GM18508 (cell line): ENCODE data around the gene SBF2.
"Not testable (repeated sequence)": the region's sequence is repeated elsewhere in the genome, so short reads cannot be mapped to it uniquely, and the experiment has no call there.

ENCODE experiments used
- ATAC-seq: cut with Tn5 transposase; IDR thresholded peaks from one replicate; pipeline ENCODE4 v1.9.1; 2021; ENCODE audit warnings: moderate number of reproducible peaks; ENCODE audit not compliant: insufficient read depth, unreplicated experiment

SBF2 gene

DNA sequence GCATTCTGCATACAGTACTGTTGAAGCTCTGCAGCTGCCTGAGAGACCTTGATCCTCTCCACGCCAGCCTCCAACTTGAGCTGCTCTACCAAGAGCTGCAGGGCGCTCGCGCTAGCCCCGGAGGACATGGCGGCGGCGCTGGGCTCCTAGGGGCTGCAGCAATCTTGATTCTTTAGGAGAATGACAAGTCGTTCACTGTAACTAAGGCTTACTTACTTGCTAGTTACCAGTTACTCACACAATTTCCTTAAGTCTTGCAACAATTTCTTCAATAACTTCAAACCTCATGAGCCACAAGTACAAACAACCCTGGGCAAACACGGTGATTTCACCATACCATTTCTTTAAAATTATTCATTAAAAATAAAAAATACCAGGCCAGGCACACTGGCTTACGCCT is 21.9 kb downstream of the SBF2 start:
- ATAC-seq, result no peak

DNA sequence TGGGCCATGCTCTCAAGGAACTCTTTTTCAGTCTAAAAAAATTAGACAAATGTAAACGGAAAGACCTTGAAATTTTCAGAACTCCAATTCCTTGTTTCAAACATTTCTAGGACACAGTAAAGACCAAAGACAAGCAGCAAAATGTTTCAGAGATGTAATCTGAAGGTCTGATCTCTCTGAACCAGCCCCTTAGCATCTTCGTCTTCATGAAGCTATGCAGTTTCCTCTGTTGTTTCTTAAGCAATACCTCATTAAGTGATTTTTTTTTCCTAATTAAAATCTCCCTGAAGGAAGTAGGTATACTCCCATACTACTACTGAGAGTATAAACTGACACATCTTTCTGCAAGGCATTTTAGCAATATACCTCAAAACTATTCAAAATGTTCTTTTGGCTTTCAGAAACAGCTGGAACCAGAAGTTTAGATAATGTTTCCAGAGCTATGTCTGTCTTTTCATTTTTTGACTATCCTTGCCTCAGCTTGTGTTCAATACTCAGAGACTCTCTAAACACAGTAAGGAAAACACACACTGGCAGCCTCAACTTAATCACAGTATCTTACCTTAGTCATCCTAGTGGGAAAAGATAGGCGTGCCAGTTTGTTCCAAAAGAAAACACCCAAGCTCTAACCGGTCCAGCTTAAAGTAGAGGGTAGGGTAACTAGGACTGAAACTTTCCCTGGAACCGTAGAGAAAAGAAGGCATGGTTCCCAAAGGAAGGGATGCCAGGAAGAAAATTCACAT is 25.1 kb downstream of the SBF2 start:
- ATAC-seq, result no peak

DNA sequence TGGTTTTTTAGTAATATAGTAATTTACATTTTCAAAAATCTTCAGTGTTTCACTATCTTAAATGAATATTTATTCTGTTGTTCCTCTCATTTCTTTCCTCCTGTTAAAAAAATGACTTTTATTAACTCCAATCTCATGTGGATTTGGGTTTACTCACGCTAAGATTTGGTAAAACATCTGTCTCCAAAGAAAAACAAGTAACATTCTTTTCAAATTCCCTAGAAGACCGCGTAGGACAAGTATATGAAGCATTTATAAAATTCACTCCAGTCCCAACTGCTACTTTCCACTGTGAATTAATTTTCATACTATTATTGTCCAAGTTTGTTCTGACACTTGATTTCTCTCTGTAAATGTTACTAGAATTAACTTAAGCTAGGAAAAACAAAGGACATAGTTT is 26.2 kb downstream of the SBF2 start:
- no peak for ATAC-seq

DNA sequence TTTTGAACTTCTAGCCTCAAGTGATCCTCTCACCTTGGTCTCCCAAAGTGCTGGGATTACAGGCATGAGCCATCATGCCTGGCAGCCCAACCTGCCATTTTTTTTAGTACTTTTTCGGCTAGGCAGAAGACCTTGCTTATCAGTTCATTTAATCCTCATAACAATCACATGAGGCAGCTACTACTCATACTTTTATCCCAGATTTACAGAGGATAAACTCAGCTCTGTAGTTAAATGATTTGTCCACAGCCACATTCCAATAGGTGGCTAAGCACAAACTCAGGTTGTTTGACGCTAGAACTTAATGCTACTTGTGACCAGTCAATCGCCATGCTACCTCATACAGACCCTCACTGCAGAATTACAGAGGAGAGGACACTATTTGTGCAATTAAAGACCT is 28.1 kb downstream of the SBF2 start:
- no peak for ATAC-seq

DNA sequence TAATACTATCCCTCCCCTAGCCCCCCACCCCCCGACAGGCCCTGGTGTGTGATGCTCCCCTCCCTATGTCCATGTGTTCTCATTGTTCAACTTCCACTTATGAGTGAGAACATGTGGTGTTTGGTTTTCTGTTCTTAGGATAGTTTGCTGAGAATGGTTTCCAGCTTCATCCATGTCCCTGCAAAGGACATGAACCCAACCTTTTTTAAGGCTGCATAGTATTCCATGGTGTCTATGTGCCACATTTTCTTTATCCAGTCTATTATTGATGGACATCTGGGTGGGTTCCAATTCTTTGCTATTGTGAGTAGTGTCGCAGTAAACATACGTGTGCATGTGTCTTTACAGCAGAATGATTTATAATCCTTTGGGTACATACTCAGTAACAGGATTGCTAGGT is 29.3 kb downstream of the SBF2 start:
- ATAC-seq, result not testable (repeated sequence)

DNA sequence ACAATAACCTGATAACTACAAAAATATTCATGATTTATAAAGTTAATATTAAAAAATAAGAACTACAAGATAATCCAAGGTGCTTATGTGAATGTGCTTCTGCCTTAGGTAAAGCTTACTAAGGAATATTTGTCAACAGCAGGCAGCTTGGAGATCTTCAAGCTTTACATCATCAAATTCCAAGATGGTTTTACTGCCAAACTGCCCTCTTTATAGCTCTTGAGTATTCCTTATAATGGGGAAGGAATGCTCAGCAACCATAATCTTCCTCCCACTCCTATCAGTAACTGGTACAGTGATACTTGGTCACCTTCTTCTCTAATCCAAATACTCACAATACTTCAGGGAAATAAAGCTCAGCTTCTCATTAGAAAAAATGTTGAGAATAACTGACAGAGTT is 30.1 kb downstream of the SBF2 start:
- no peak for ATAC-seq

DNA sequence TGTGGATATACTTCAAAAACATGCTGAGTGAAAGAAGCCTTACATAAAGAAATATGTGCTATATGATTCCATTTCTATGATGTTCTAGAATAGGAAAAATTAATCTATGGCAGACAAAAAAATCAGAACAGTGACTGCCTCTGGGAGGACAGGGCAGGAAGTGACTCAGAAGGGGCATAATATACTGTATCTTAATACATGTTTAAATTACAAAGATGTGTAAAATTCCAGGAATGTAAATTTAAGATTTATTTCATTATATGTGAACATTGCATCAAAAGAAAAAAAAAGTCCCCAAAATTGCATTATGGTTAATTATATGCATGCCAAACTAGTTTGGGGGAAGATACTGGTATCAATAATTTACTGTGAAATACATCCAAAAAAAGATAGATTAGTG is 32.2 kb downstream of the SBF2 start:
- no peak for ATAC-seq

DNA sequence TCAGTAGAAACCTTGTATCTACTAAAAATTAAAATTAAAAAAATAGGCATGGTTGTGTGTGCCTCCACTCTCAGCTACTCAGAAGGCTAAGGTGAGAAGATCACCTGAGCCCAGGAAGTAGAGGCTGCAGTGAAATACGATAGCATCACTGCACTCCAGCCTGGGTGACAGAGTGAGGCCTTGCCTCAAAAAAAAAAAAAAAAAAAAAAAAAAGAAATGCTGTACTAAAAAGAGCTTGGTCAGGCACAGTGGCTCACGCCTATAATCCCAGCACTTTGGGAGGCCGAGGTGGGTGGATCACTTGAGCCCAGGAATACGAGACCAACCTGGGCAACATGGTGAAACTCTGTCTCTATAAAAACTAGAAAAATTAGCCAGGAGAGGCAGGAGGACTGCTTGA is 36.5 kb downstream of the SBF2 start:
- ATAC-seq, result no peak

DNA sequence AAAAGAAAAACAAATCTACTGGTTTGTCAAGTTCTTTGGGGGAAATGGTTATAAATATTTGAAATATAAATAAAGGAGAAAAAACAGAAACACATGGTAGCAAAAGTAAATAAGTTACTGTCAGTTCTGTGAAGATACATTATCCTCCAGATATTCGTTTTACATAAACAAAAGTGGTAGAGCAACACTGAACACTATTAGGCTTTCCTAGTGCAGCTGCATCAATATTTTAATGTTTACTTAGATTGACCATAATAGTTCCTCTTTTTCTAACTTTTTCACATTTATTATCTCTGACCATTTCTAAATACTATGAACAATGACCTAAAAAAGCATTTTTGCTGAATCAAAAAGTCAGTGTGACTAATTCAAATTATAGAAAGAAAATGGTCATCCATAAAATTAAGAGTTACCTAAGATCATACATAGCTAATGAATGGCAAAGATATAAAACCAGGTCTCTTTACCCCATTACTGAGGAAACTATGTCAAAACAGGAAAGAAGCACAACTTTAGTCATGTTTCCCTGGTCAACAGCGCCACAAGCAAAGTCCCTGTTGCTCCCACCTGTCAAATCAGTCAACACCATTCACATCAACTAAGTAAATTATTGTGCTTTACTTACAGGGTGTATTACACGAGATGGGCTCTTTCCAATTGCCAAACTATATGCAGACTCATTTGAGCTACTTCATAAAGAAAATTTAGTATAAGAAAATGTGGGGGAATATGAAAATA is 38.5 kb downstream of the SBF2 start:
- ATAC-seq, result no peak

DNA sequence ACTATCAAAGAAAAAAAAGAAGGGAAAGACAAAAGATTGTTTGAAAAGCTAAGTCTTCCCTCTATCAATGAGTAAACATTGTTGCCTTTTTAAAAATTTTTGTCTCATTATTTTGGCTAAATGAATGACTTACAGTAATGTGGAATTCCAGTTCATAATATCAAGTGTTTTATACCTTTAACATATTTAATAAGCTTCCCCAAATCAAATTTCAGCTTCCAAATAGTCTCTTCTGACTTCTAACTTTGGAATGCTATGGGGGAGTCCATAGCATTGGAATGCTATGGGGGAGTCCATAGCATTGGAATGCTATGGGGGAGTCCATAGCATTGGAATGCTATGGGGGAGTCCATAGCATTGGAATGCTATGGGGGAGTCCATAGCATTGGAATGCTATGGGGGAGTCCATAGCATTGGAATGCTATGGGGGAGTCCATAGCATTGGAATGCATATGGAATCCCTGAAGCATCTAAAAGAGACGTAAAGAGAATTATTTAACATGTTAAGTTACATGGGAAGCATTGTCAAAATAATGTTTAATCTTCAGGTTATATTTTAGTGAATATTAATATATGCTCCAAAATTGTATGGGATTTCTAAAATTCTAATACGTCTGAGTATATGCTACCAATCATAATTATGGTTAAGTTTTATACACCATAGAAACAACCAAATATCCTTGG is 44.4 kb downstream of the SBF2 start:
- not testable (repeated sequence) for ATAC-seq

DNA sequence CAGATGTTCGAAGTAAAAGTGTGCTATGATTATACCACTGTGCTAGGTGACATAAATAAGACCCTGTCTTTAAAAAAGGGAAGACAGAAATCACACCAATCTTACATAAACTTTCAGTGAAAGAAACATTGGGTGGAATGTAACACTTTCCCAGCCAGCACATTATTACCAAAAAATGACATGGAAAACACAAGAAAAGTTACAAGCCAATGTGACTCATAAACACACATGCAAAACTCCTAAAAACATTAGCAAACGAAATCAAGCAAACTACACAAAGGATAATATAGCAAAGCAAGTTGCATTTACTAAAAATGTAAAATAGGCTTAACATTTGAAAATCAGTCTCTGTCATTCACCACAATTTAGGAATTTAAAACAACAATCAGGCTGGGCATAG is 47.0 kb downstream of the SBF2 start:
- no peak for ATAC-seq

DNA sequence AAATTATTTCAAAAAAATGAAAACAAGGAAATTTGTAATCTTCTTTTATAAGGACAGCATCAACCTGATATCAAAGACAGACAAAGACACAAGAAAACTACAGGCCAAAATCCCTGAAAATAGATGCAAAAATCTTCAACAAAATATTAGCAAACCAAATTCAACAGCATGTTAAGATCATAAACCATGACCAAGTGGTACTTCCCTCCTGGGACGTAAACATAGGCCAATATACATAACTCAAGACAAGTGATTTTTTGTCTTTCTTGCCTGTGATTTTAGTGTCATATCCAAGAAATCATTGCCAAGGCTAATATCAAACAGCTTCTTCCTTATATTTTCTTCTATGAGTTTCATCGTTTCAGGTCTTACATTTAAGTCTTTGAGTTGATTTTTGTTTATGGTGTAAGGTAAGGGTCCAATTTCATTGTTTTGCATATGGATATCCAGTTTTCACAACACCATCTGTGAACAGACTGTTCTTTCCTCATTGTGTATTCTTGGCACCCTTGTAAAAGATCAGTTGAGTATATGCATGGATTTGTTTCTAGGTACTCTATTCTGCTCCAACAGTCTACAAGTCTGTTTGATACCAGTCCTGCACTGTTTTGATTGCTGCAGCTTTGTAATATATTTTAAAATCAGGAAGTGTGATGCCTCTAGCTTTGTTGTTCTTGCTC is 50.0 kb downstream of the SBF2 start:
- ATAC-seq, result no peak

DNA sequence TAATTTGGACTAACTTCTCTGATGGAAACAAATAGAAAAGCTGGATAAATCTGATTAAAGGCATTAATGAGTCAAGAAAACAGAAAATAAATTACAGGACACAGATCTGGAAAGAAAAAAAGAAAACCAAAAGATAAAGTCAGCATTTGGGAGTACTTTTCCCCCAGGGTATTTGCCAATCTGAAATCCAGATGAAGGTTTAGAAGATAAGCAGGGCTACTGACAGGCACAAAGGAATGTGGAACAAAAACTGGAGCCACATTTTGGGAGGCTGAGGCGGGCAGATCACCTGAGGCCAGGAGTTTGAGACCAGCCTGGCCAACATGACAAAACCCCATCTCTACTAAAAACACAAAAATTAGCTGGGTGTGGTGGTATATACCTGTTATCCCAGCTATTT is 57.2 kb downstream of the SBF2 start:
- no peak for ATAC-seq

DNA sequence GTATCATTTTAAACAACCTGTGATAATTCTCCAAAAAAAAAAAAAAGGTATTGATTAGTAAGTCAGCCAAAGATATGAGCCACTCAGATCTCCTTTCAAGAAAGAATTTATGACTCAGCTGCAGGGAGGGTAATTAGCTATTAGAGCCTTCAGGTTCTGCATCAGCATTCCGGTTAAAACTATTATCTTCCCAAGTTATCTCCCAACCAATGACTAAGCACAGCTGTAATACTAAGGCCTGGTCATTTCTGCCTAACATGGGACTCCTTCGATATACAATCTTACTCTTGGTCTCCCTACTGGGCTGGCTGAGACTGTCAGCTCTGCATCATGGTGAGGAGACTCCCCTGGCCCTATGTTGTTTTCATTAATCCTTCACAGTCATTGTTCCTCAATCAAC is 60.4 kb downstream of the SBF2 start:
- ATAC-seq, result no peak

DNA sequence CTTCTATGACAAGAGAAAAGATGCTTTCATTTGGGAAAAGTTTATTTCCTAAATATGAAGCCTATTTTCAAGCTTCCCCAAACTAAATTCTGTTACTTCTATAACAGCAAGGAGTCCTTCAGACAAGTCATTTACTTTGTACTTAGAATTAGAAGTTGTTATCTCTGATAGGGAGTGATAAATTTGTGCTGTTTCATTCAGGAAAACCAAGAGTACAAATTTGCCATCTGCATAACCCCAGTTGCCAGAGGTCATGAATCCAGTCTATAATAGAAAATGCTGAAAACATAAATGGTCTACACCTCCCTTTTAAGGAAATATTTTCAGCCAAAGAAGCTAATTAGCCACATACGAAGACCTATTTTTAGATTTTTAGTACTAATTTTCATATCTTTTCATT is 61.3 kb downstream of the SBF2 start:
- no peak for ATAC-seq

DNA sequence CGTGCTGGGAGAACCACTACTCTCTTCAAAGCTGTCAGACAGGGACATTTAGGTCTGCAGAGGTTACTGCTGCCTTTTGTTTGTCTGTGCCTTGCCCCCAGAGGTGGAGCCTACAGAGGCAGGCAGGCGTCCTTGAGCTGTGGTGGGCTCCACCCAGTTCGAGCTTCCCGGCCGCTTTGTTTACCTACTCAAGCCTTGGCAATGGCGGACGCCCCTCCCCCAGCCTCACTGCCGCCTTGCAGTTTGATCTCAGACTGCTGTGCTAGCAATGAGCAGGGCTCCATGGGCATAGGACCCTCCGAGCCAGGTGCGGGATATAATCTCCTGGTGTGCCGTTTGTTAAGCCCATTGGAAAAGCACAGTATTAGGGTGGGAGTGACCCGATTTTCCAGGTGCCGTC is 62.2 kb downstream of the SBF2 start:
- ATAC-seq, result not testable (repeated sequence)

DNA sequence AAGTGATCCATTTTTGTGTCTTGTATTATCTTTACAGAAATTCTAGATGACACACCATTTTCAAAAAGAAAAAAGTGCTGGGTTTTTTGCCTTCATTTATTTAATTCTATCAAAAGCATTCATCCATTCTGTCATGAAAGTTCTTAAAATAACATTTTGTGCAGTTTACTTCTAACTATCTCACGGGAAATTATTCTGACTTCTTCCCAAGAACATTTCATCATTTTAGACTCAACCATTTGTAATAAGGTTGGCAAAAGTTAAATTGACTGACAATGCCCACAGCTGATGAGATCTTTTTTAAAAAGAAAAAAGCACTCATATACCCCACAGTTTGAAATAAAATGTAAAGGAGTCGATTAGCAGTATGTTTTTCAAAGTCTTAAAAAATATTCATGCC is 68.5 kb downstream of the SBF2 start:
- ATAC-seq, result no peak

DNA sequence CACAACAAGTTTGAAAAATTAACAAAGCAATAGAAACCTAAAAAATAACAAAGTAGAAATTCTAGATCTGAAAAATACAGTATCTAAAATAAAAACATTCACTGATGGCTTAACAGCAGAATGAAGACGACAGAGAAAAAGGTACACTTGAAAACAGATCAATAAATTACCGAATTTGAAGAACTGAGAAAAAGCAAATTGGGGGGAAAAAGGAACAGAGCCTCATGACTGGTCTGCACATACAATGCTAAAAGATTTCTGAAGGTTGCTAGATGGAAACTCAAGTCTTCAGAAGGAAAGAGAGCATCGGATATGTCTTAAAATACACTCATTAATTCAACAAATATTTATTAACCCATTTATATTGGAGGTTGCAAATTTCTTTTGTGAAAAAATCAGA is 71.6 kb downstream of the SBF2 start:
- ATAC-seq, result no peak

DNA sequence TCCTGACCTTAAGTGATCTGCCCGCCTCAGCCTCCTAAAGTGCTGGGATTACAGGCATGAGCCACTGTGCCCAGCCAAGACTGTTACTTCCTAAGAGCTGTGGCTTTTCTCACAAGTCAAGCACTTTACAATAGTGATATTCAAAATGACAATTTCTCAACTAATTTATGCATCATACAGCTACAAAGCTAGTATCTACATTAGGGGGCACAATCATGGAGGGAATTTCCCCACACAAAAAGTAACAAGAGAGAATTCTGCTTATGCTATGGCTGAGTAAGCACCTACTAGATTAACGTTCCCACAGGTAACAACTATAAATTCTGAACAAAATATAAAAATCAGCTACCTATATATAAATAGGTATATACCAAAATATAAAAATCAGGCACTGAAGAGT is 72.7 kb downstream of the SBF2 start:
- ATAC-seq, result no peak

DNA sequence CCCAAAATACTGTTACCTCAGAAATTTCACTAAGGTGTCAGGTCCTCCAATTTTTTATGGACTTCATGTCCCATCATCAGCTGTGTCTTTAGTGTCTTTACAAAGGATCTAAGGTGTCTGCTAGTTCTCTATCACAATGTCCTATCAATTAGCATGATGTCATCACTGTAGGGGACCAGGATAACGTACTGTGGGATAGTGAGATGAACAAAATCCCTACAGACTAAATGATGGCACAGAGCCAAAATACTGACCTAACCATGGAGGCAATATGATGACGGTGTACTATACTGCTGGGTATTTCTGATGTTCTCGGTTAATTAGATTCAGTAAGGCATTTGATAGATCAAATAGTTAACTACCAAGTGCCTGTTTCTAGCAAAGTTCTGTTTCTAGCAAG is 82.5 kb downstream of the SBF2 start:
- no peak for ATAC-seq

DNA sequence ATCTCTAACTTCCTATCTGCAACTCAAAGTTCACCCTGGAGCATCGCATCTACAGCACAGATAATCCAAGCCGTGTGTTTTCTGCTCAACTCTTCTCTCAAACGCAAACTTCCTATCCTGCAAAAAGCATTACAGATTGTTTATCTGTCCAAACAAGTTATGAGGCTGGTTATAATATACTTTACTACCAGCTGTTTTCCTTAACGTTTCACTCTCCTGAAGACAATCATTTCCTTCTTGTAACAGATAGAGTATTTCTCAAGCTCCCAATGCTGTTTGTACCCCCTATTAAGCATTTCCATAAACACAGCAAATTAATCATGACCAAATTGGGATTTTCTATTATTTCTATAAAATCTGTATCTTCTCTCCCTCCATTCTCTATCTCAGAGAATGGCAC is 84.7 kb downstream of the SBF2 start:
- ATAC-seq, result no peak
